GM23248 (cell line): ENCODE results near the gene RPS6KC1. TPM values are rescaled to one million over a fixed set of nuclear protein-coding genes. Genes with fewer than 3 reads are reported as not detected.

Experiments used
- DNase-seq: peaks from one replicate; pipeline ENCODE4 v3.0.0-alpha.2; 2015
- H2AFZ ChIP-seq: fragments of 200-600 bp; sonication (generic); 2 replicates; pipeline ENCODE4 v1.6.1; 2016; ENCODE audit warnings: antibody characterized with exemption
- H3F3A ChIP-seq: fragments of 200-600 bp; sonication (generic); 2 replicates; pipeline ENCODE4 v1.6.1; 2016; ENCODE audit warnings: mild to moderate bottlenecking, antibody characterized with exemption, mixed run types; ENCODE audit not compliant: insufficient read depth
- H3K27ac ChIP-seq: fragments of 200-600 bp; sonication (generic); 2 replicates; pipeline ENCODE4 v1.5.1; 2016; ENCODE audit warnings: mild to moderate bottlenecking
- H3K27me3 ChIP-seq: fragments of 200-600 bp; sonication (generic); replicated peaks from 2 replicates; pipeline ENCODE4 v1.6.1; 2016; ENCODE audit warnings: mild to moderate bottlenecking; ENCODE audit not compliant: insufficient read depth
- H3K36me3 ChIP-seq: fragments of 200-600 bp; sonication (generic); 2 replicates; pipeline ENCODE4 v1.6.1; 2016; ENCODE audit warnings: low read depth, mild to moderate bottlenecking
- H3K4me1 ChIP-seq: fragments of 200-600 bp; sonication (generic); 2 replicates; pipeline ENCODE4 v1.6.1; 2016; ENCODE audit warnings: mild to moderate bottlenecking; ENCODE audit not compliant: insufficient read depth
- H3K4me2 ChIP-seq: fragments of 200-600 bp; sonication (generic); one replicate; pipeline ENCODE4 v1.6.1; 2016; ENCODE audit warnings: mild to moderate bottlenecking; ENCODE audit not compliant: unreplicated experiment
- H3K4me3 ChIP-seq: fragments of 200-600 bp; sonication (generic); 2 replicates; pipeline ENCODE4 v1.5.1; 2016; ENCODE audit warnings: mild to moderate bottlenecking
- H3K79me2 ChIP-seq: fragments of 200-600 bp; sonication (generic); 2 replicates; pipeline ENCODE4 v1.6.1; 2016; ENCODE audit warnings: mild to moderate bottlenecking; ENCODE audit not compliant: insufficient read depth
- H3K9ac ChIP-seq: fragments of 200-600 bp; sonication (generic); 2 replicates; pipeline ENCODE4 v1.6.1; 2016; ENCODE audit warnings: mild to moderate bottlenecking
- H3K9me2 ChIP-seq: fragments of 200-600 bp; sonication (generic); 2 replicates; pipeline ENCODE4 v1.6.1; 2016; ENCODE audit warnings: mixed run types, mild to moderate bottlenecking, moderate library complexity; ENCODE audit not compliant: insufficient read depth
- H3K9me3 ChIP-seq: fragments of 200-600 bp; sonication (generic); one replicate; pipeline ENCODE4 v1.6.1; 2017; ENCODE audit warnings: low read depth
- H4K20me1 ChIP-seq: fragments of 200-600 bp; sonication (generic); 2 replicates; pipeline ENCODE4 v1.6.0; 2016; ENCODE audit not compliant: insufficient read depth
- EZH2 ChIP-seq: fragments of 200-600 bp; sonication (generic); IDR thresholded peaks from 2 replicates; pipeline ENCODE4 v1.6.1; 2018; ENCODE audit warnings: antibody characterized with exemption, mild to moderate bottlenecking; ENCODE audit not compliant: insufficient read depth, poor library complexity, severe bottlenecking
- EZH2phosphoT487 ChIP-seq: fragments of 200-600 bp; sonication (generic); IDR thresholded peaks from 2 replicates; pipeline ENCODE4 v1.6.1; 2018; ENCODE audit warnings: antibody characterized with exemption, moderate library complexity, mild to moderate bottlenecking, low read depth; ENCODE audit not compliant: insufficient read depth
- WGBS, 2 experiments: methylation state at CpG; one replicate each; pipeline ENCODE4 v1.1.6; 2015 to 2017; ENCODE audit warnings: low lambda C conversion rate in 2 of 2, low coverage in 1 of 2; ENCODE audit errors: missing lambda C conversion rate in 2 of 2; 5-methylcytosine and 5-hydroxymethylcytosine counted together
- in situ Hi-C: fragments of 300-500 bp; cut with MboI; formaldehyde crosslinking; loops from 2 replicates; pipeline ENCODE4 v1.15.0; 2020
- polyA plus RNA-seq: library from polyadenylated mRNA; unstranded; fragments of >200 nt; fragmentation: Nextera tagmentation; extraction: Ambion mirVana; gene quantifications from 2 replicates; pipeline ENCODE4 v1.2.1, GENCODE V29; 2016
- total RNA-seq: library from RNA; depleted of rRNA; stranded (reverse); fragments of >200 nt; shearing (Covaris generic); gene quantifications from 2 replicates; pipeline ENCODE4 v1.2.3, GENCODE V29; 2014

The RPS6KC1 gene
- total and polyA plus RNA-seq, 2 experiments from 2014 or later = 16.4 to 16.8 TPM

GRCh38 chr1:213103377-213104306 is 52.6 kb downstream of the RPS6KC1 start:
- Histone ChIP-seq H4K20me1 (no peaks in the 10 kb centered on the region), H3K9me3 (no peaks in the 10 kb centered on the region), H3K9ac (no peak overlapping the region), H3K79me2 (peaks cover 40% of the 10 kb centered on the region), H3K27ac (no peak overlapping the region), H3K4me2 (no peak overlapping the region), H3K4me1 (no peaks in the 10 kb centered on the region), H3K36me3 (no peaks in the 10 kb centered on the region), H2AFZ (no peak overlapping the region), H3K4me3 (no peak overlapping the region), H3K9me2 (no peaks in the 10 kb centered on the region), H3K27me3 (no peaks in the 10 kb centered on the region), H3F3A (no peaks in the 10 kb centered on the region)
- no peak for DNase-seq
- no peak for TF ChIP-seq EZH2
- TF ChIP-seq EZH2phosphoT487 = no peak
- WGBS, 2 experiments = 93 to 94% methylated on average over 5 of the region's 5 CpGs
- in situ Hi-C loops = no loop called here

- no peaks in the 10 kb centered on the region for H3K9me2 ChIP-seq
- no peak for DNase-seq
- no peaks in the 10 kb centered on the region for H3K9me3 ChIP-seq
- H3K4me1 ChIP-seq = no peaks in the 10 kb centered on the region
- in situ Hi-C loops = no loop called here
- no peaks in the 10 kb centered on the region for H3K36me3 ChIP-seq
- no peak overlapping the region for H3K27ac ChIP-seq
- H3K79me2 ChIP-seq = peaks cover 50% of the 10 kb centered on the region
- H3K27me3 ChIP-seq = no peaks in the 10 kb centered on the region
- no peaks in the 10 kb centered on the region for H3F3A ChIP-seq
- no peaks in the 10 kb centered on the region for H4K20me1 ChIP-seq
- no peak overlapping the region for H3K4me2 ChIP-seq
- no peak overlapping the region for H3K9ac ChIP-seq
- no peak overlapping the region for H3K4me3 ChIP-seq
- no peak overlapping the region for H2AFZ ChIP-seq
- 96 to 97% methylated on average over 2 of the region's 2 CpGs for WGBS, 2 experiments
- TF ChIP-seq EZH2phosphoT487 = no peak
- no peak for TF ChIP-seq EZH2
Observed at GRCh38 chr1:213104604-213105003, 53.6 kb downstream of the RPS6KC1 start.

- Histone ChIP-seq H4K20me1 (no peaks in the 10 kb centered on the region), H3K36me3 (no peaks in the 10 kb centered on the region), H3K9me2 (no peaks in the 10 kb centered on the region), H3K79me2 (peaks cover 53% of the 10 kb centered on the region), H3F3A (no peaks in the 10 kb centered on the region), H3K4me2 (no peak overlapping the region), H3K4me1 (no peaks in the 10 kb centered on the region), H3K27me3 (no peaks in the 10 kb centered on the region), H3K9ac (no peak overlapping the region), H3K9me3 (no peaks in the 10 kb centered on the region), H3K4me3 (no peak overlapping the region), H3K27ac (no peak overlapping the region), H2AFZ (no peak overlapping the region)
- TF ChIP-seq EZH2 = no peak
- TF ChIP-seq EZH2phosphoT487 = no peak
- in situ Hi-C loops = no loop called here
- DNase-seq = no peak
- WGBS, 2 experiments = 100% methylated on average over 1 of the region's 1 CpG
Observed at GRCh38 chr1:213106298-213106697, 55.3 kb downstream of the RPS6KC1 start.

- Histone ChIP-seq H3K9me2 (no peaks in the 10 kb centered on the region), H3K9me3 (no peaks in the 10 kb centered on the region), H3K27me3 (no peaks in the 10 kb centered on the region), H3K4me1 (no peaks in the 10 kb centered on the region), H3K4me3 (no peak overlapping the region), H3K4me2 (no peak overlapping the region), H3K27ac (no peak overlapping the region), H3F3A (no peaks in the 10 kb centered on the region), H2AFZ (no peak overlapping the region), H3K9ac (no peak overlapping the region), H3K36me3 (no peaks in the 10 kb centered on the region), H3K79me2 (peaks cover 50% of the 10 kb centered on the region), H4K20me1 (no peaks in the 10 kb centered on the region)
- DNase-seq = no peak
- TF ChIP-seq EZH2 = no peak
- TF ChIP-seq EZH2phosphoT487 = no peak
- in situ Hi-C loops = no loop called here
- WGBS, 2 experiments = 76 to 83% methylated on average over 2 of the region's 2 CpGs
Observed at GRCh38 chr1:213107613-213108012, 56.6 kb downstream of the RPS6KC1 start.
